ENCODE data around the gene LRRC46. TPM values are rescaled to one million over a fixed set of nuclear protein-coding genes. Genes with fewer than 3 reads are reported as not detected.
A peak's percentile ranks its signal among the peaks of the same experiment; 100 is the strongest.

Gene LRRC46
- total RNA-seq, 1 experiment from 2014 or later: 0.31 TPM

DNA sequence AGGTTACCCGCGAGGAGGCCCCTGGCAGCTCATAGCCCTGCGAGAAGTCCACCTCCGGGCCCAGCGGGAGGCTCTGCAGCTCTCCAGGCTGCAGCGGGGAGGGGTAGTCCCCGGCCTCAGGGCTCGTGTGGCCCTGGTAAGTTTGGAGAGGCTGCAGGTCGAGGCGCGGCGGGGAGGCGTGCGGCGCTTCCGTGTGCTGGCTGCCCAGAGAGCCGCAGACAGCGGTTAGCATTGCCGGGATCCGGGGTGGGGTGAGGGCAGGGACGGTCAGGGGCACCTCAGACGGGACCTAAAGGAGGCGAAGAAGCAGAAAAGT lies 16.7 kb downstream of the LRRC46 start:
- TF ChIP-seq, protein P1, sequence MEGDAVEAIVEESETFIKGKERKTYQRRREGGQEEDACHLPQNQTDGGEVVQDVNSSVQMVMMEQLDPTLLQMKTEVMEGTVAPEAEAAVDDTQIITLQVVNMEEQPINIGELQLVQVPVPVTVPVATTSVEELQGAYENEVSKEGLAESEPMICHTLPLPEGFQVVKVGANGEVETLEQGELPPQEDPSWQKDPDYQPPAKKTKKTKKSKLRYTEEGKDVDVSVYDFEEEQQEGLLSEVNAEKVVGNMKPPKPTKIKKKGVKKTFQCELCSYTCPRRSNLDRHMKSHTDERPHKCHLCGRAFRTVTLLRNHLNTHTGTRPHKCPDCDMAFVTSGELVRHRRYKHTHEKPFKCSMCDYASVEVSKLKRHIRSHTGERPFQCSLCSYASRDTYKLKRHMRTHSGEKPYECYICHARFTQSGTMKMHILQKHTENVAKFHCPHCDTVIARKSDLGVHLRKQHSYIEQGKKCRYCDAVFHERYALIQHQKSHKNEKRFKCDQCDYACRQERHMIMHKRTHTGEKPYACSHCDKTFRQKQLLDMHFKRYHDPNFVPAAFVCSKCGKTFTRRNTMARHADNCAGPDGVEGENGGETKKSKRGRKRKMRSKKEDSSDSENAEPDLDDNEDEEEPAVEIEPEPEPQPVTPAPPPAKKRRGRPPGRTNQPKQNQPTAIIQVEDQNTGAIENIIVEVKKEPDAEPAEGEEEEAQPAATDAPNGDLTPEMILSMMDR (conservative IDR thresholded peaks at IDR 0.05): no peak
- peaks cover 27% of the 10 kb centered on the region for H3K23me2 ChIP-seq (ENCODE audit: insufficient read length, low read depth, low read length, poor library complexity, severe bottlenecking)
- H2BK120ac ChIP-seq (ENCODE audit: low read depth, low read length, poor library complexity, severe bottlenecking): no peak overlapping the region
- no peak overlapping the region for H3K27ac ChIP-seq (ENCODE audit: insufficient read length, low read depth, low read length)
- H3K56ac ChIP-seq (ENCODE audit: insufficient read length, low read depth, low read length): no peak overlapping the region
- no peaks in the 10 kb centered on the region for H3K9me3 ChIP-seq (ENCODE audit: control insufficient read depth, low read depth, low read length)
- no peak overlapping the region for H2BK20ac ChIP-seq (ENCODE audit: low read depth, low read length, poor library complexity, severe bottlenecking)
- H2BK12ac ChIP-seq (ENCODE audit: insufficient read length, low read depth, low read length): no peak overlapping the region
- Mint-ChIP-seq H3K4me1 (peaks cover 41 to 60% of the 10 kb centered on the region in 2 experiments), H3K27ac (no peak overlapping the region), H3K27me3 (ENCODE audit: low read depth) (peaks cover 90% of the 10 kb centered on the region), H3K4me3 (peak overlapping the region; percentile 48 to 54; a peak in 4 of 5 replicates), H3K36me3 (ENCODE audit: insufficient read depth in 1 of 3, low read depth in 3 of 3) (peaks cover 0 to 2% (median 0%) of the 10 kb centered on the region in 3 experiments; a peak in 1 of 7 replicates), H3K9me3 (no peaks in the 10 kb centered on the region; a peak in 2 of 5 replicates)
- H3K79me1 ChIP-seq (ENCODE audit: insufficient read depth, low read depth, low read length, poor library complexity, severe bottlenecking): no peaks in the 10 kb centered on the region
- H3K4me1 ChIP-seq (ENCODE audit: insufficient read depth, low read length): peaks cover 7% of the 10 kb centered on the region
- H4K8ac ChIP-seq (replicated peaks; ENCODE audit: insufficient read length, low read depth, low read length): no peak overlapping the region
- no peak overlapping the region for H2AK5ac ChIP-seq (ENCODE audit: insufficient read length, low read length)
- no peaks in the 10 kb centered on the region for H4K20me1 ChIP-seq (ENCODE audit: control insufficient read depth, insufficient read depth, insufficient read length)
- peak overlapping the region; percentile 5 for H3K4me2 ChIP-seq (ENCODE audit: insufficient read depth, insufficient read length, low read length)
- no peak overlapping the region for H3K4ac ChIP-seq (ENCODE audit: low read depth, low read length)
- no CpG with 5 or more reads among the region's 23 CpGs for WGBS (ENCODE audit: extremely low coverage, insufficient read length, low lambda C conversion rate)
- no peak overlapping the region for H2AFZ ChIP-seq (ENCODE audit: low read length)
- no peak overlapping the region for H4K91ac ChIP-seq (ENCODE audit: insufficient read length, low read depth, low read length)
- H2BK15ac ChIP-seq (ENCODE audit: low read depth, low read length): no peak overlapping the region
- H3K18ac ChIP-seq (ENCODE audit: insufficient read length, low read depth, low read length): no peak overlapping the region
- H3T11ph ChIP-seq (ENCODE audit: low read length): no peak overlapping the region
- no peak overlapping the region for H2BK5ac ChIP-seq (ENCODE audit: insufficient read length, low read length)
- no peak for DNase-seq
- H3K14ac ChIP-seq (ENCODE audit: insufficient read depth, low read length): no peak overlapping the region
- no peak overlapping the region for H4K5ac ChIP-seq (ENCODE audit: insufficient read length, low read depth, low read length)
- no peaks in the 10 kb centered on the region for H3K79me2 ChIP-seq (ENCODE audit: insufficient read depth, low read length)
- peaks cover 55% of the 10 kb centered on the region for H3K27me3 ChIP-seq (ENCODE audit: insufficient read depth, low read length)
- no peak overlapping the region for H3K23ac ChIP-seq (ENCODE audit: insufficient read length, low read depth, low read length)
- no peak overlapping the region for H3K9ac ChIP-seq (ENCODE audit: extremely low read depth, insufficient read length, low read length)

Measured in H9 (cell line).